Skeletal muscle tissue (tissue), 4 donors: ENCODE measurements around the gene IGSF9B. TPM values are rescaled to one million over a fixed set of nuclear protein-coding genes. Genes with fewer than 3 reads are reported as not detected.

Source experiments
- H3K27ac ChIP-seq: one replicate; pipeline ENCODE4 v1.7.0; 2013; ENCODE audit warnings: mild to moderate bottlenecking, low read depth, low read length, inconsistent platforms
- H3K27me3 ChIP-seq, 3 donors: one replicate each; pipeline ENCODE4 v1.7.0; 2013; ENCODE audit warnings: low read length in 3 of 3; ENCODE audit not compliant: control insufficient read depth in 3 of 3, insufficient read depth in 3 of 3
- H3K36me3 ChIP-seq, 3 donors: one replicate each; pipeline ENCODE4 v1.7.0; 2013; ENCODE audit warnings: low read length in 3 of 3; ENCODE audit not compliant: control insufficient read depth in 3 of 3, insufficient read depth in 3 of 3
- H3K4me1 ChIP-seq, 3 donors: one replicate each; pipeline ENCODE4 v1.7.0; 2013; ENCODE audit warnings: low read length in 3 of 3, mild to moderate bottlenecking in 3 of 3; ENCODE audit not compliant: control insufficient read depth in 3 of 3, insufficient read depth in 3 of 3
- H3K4me3 ChIP-seq, 3 donors: one replicate each; pipeline ENCODE4 v1.7.0; 2013; ENCODE audit warnings: low read length in 3 of 3
- H3K9ac ChIP-seq, 3 donors: one replicate each; pipeline ENCODE4 v1.7.0; 2013; ENCODE audit warnings: low read length in 3 of 3, mild to moderate bottlenecking in 3 of 3, moderate library complexity in 2 of 3, low read depth in 1 of 3
- H3K9me3 ChIP-seq, 3 donors: one replicate each; pipeline ENCODE4 v1.7.0; 2013; ENCODE audit warnings: low read length in 3 of 3; ENCODE audit not compliant: control insufficient read depth in 3 of 3
- total RNA-seq: library from RNA; depleted of rRNA; stranded (reverse); fragments of >200 nt; gene quantifications from one replicate; pipeline ENCODE4 v1.2.3, GENCODE V29; 2014
- donor health status: Osteomylitis.

The IGSF9B gene
- total RNA-seq, 1 donor from 2014 or later, result 4.7 TPM

GRCh38 chr11:133934599-133935550 is 21.9 kb downstream of the IGSF9B start:
- Histone ChIP-seq H3K27ac (no peak overlapping the region), H3K9ac (no peak overlapping the region)

GRCh38 chr11:133934096-133934495 is 22.7 kb downstream of the IGSF9B start:
- peaks cover 10 to 45% (median 16%) of the 10 kb centered on the region in 3 donors for H3K36me3 ChIP-seq
- H3K27me3 ChIP-seq, result peaks cover 0 to 8% (median 0%) of the 10 kb centered on the region in 3 donors
- H3K4me1 ChIP-seq, result peaks cover 0 to 6% (median 3%) of the 10 kb centered on the region in 3 donors
- no peak overlapping the region for H3K9ac ChIP-seq
- H3K27ac ChIP-seq, result no peak overlapping the region
- no peaks in the 10 kb centered on the region for H3K9me3 ChIP-seq
- H3K4me3 ChIP-seq, result no peak overlapping the region

More at GRCh38 chr11:133934599-133935550, 21.9 kb downstream of the IGSF9B start:
- Histone ChIP-seq H3K4me1 (peaks cover 0 to 3% (median 1%) of the 10 kb centered on the region in 3 donors), H3K36me3 (peaks cover 13 to 50% (median 18%) of the 10 kb centered on the region in 3 donors), H3K27me3 (peaks cover 0 to 7% (median 0%) of the 10 kb centered on the region in 3 donors), H3K4me3 (no peak overlapping the region), H3K9me3 (no peaks in the 10 kb centered on the region)

- H3K9me3 ChIP-seq, result no peaks in the 10 kb centered on the region
- H3K27ac ChIP-seq, result no peak overlapping the region
- H3K36me3 ChIP-seq, result peaks cover 3 to 32% (median 7%) of the 10 kb centered on the region in 3 donors
- no peak overlapping the region for H3K4me3 ChIP-seq
- H3K4me1 ChIP-seq, result peaks cover 0 to 14% (median 8%) of the 10 kb centered on the region in 3 donors
- no peak overlapping the region for H3K9ac ChIP-seq
- peaks cover 0 to 8% (median 6%) of the 10 kb centered on the region in 3 donors for H3K27me3 ChIP-seq
These were observed 25.2 kb downstream of the IGSF9B start for GRCh38 chr11:133931449-133932060.

- H3K9ac ChIP-seq, result no peak overlapping the region
- H3K4me3 ChIP-seq, result no peak overlapping the region
These were observed 25.9 kb downstream of the IGSF9B start for GRCh38 chr11:133930767-133931448.

GRCh38 chr11:133930053-133930766 is 26.6 kb downstream of the IGSF9B start:
- no peaks in the 10 kb centered on the region for H3K9me3 ChIP-seq
- H3K27ac ChIP-seq, result no peak overlapping the region
- H3K9ac ChIP-seq, result no peak overlapping the region
- H3K27me3 ChIP-seq, result peaks cover 0 to 8% (median 6%) of the 10 kb centered on the region in 3 donors
- H3K36me3 ChIP-seq, result peaks cover 5 to 27% (median 12%) of the 10 kb centered on the region in 3 donors
- no peak overlapping the region for H3K4me3 ChIP-seq
- H3K4me1 ChIP-seq, result peaks cover 0 to 14% (median 8%) of the 10 kb centered on the region in 3 donors

More at GRCh38 chr11:133930767-133931448, 25.9 kb downstream of the IGSF9B start:
- H3K4me1 ChIP-seq, result peaks cover 0 to 14% (median 8%) of the 10 kb centered on the region in 3 donors
- peaks cover 0 to 8% (median 6%) of the 10 kb centered on the region in 3 donors for H3K27me3 ChIP-seq
- peaks cover 2 to 27% (median 10%) of the 10 kb centered on the region in 3 donors for H3K36me3 ChIP-seq
- no peak overlapping the region for H3K27ac ChIP-seq
- no peaks in the 10 kb centered on the region for H3K9me3 ChIP-seq

- H3K27me3 ChIP-seq, result peaks cover 0 to 8% (median 6%) of the 10 kb centered on the region in 3 donors
- H3K36me3 ChIP-seq, result peaks cover 10 to 27% (median 12%) of the 10 kb centered on the region in 3 donors
- no peaks in the 10 kb centered on the region for H3K9me3 ChIP-seq
- no peak overlapping the region for H3K27ac ChIP-seq
- no peak overlapping the region for H3K9ac ChIP-seq
- peaks cover 0 to 14% (median 8%) of the 10 kb centered on the region in 3 donors for H3K4me1 ChIP-seq
- no peak overlapping the region for H3K4me3 ChIP-seq
These were observed 27.2 kb downstream of the IGSF9B start for GRCh38 chr11:133929401-133930052.

- Histone ChIP-seq H3K27me3 (peaks cover 0 to 8% (median 6%) of the 10 kb centered on the region in 3 donors), H3K9ac (no peak overlapping the region), H3K4me3 (no peak overlapping the region), H3K36me3 (peaks cover 10 to 25% (median 12%) of the 10 kb centered on the region in 3 donors), H3K9me3 (no peaks in the 10 kb centered on the region), H3K27ac (no peak overlapping the region), H3K4me1 (peaks cover 0 to 14% (median 8%) of the 10 kb centered on the region in 3 donors)
These were observed 28.1 kb downstream of the IGSF9B start for GRCh38 chr11:133928628-133929059.

GRCh38 chr11:133927690-133928627 is 28.8 kb downstream of the IGSF9B start:
- Histone ChIP-seq H3K9me3 (no peaks in the 10 kb centered on the region), H3K36me3 (peaks cover 10 to 25% (median 12%) of the 10 kb centered on the region in 3 donors), H3K9ac (peak overlapping the region in 1 of 3 donors; percentile 45), H3K4me3 (peak overlapping the region in 2 of 3 donors; percentile 1 to 38), H3K4me1 (peaks cover 0 to 14% (median 8%) of the 10 kb centered on the region in 3 donors), H3K27me3 (peaks cover 0 to 8% (median 6%) of the 10 kb centered on the region in 3 donors), H3K27ac (no peak overlapping the region)
